K562 (cell line): ENCODE results near the gene RRBP1. TPM values are rescaled to one million over a fixed set of nuclear protein-coding genes. Genes with fewer than 3 reads are reported as not detected.
A peak's percentile ranks its signal among the peaks of the same experiment; 100 is the strongest.

Experiments
- ATAC-seq: fragments of 200-7000 bp; cut with Tn5 transposase; 3 replicates; pipeline ENCODE4 v1.9.1; 2020; ENCODE audit warnings: moderate library complexity
- BruUV-seq: library from RNA; stranded (reverse); fragments of 400-500 nt; replicated peaks from 2 replicates; lab custom pipeline; 2021; lab: Mats Ljungman, UMichigan
- CTCF ChIA-PET: fragments of 300-600 bp; formaldehyde crosslinking; extraction: SDS; loops from one replicate; lab custom pipeline; 2021; ENCODE audit warnings: low intra/inter-chr PET ratio; lab: Yijun Ruan, JAX
- POLR2A ChIA-PET: fragments of 300-600, 350-650 bp; sonication (Branson Sonifier 250); formaldehyde crosslinking; extraction: SDS; loops from one replicate; lab custom pipeline; 2021; ENCODE audit warnings: antibody characterized with exemption, inconsistent platforms; lab: Yijun Ruan, JAX
- DNase-seq, 4 experiments: peaks; one replicate each; pipeline versions ENCODE4 v3.0.0 to v3.0.0-alpha.2; 2011 to 2018; ENCODE audit warnings: low spot score in 3 of 4, mixed read lengths in 3 of 4; ENCODE audit errors: extremely low read depth in 1 of 4
- FAIRE-seq: peaks from 2 replicates; lab custom pipeline; 2011; peaks lifted over from hg19 to GRCh38; lab: Jason Lieb, UNC
- H2AFZ ChIP-seq: 2 replicates; pipeline ENCODE4 v1.6.0; 2011; ENCODE audit warnings: low read depth, low read length, control low read depth, inconsistent platforms
- H3K27ac ChIP-seq: fragments of 200-600 bp; 3 replicates; pipeline ENCODE4 v1.8.0; 2011; ENCODE audit warnings: low read depth, mild to moderate bottlenecking, control low read depth, inconsistent platforms, low read length, moderate library complexity, mixed read lengths; ENCODE audit errors: extremely low read depth
- H3K27me3 ChIP-seq, 2 experiments: fragments of 300-600 bp in 1 of 2; 2 replicates in 1 of 2; 3 replicates in 1 of 2; pipeline versions ENCODE4 v1.6.0 to v1.8.0; 2011; ENCODE audit warnings: inconsistent platforms in 2 of 2, low read length in 2 of 2, mild to moderate bottlenecking in 1 of 2, mixed read lengths in 1 of 2, moderate library complexity in 1 of 2; ENCODE audit not compliant: control insufficient read depth in 2 of 2, insufficient read depth in 2 of 2
- H3K36me3 ChIP-seq: fragments of 300-600 bp; 3 replicates; pipeline ENCODE4 v1.8.0; 2011; ENCODE audit warnings: mild to moderate bottlenecking, low read length, inconsistent platforms; ENCODE audit not compliant: control insufficient read depth, insufficient read depth
- H3K4me1 ChIP-seq, 2 experiments: fragments of 200-600 bp in 1 of 2; replicated peaks in 1 of 2; 2 replicates in 1 of 2; 3 replicates in 1 of 2; pipeline versions ENCODE4 v1.5.1 to v1.8.0; 2011; ENCODE audit warnings: inconsistent platforms in 2 of 2, low read length in 2 of 2, mild to moderate bottlenecking in 1 of 2, mixed read lengths in 1 of 2, moderate library complexity in 1 of 2; ENCODE audit not compliant: control insufficient read depth in 2 of 2, insufficient read depth in 2 of 2
- H3K4me2 ChIP-seq: 2 replicates; pipeline ENCODE4 v1.6.1; 2011; ENCODE audit warnings: low read length, control low read depth, inconsistent platforms, mixed read lengths; ENCODE audit not compliant: insufficient read depth
- H3K4me3 ChIP-seq: fragments of 200-600 bp; sonication (generic), shearing (Covaris generic); 2 replicates; pipeline ENCODE4 v1.5.1; 2016; ENCODE audit warnings: control low read depth, inconsistent platforms
- H3K79me2 ChIP-seq: fragments of 200-600 bp; 3 replicates; pipeline ENCODE4 v1.8.0; 2011; ENCODE audit warnings: low read length, inconsistent platforms; ENCODE audit not compliant: control insufficient read depth, insufficient read depth
- H3K9ac ChIP-seq, 2 experiments: 2 replicates each; pipeline versions ENCODE4 v1.6.0 to v1.6.1; 2011; ENCODE audit warnings: low read depth in 2 of 2, low read length in 2 of 2, control low read depth in 1 of 2, inconsistent platforms in 1 of 2, mild to moderate bottlenecking in 1 of 2, mixed read lengths in 1 of 2; ENCODE audit not compliant: insufficient read depth in 1 of 2
- H3K9me1 ChIP-seq: one replicate; pipeline ENCODE4 v1.6.0; 2011; ENCODE audit warnings: inconsistent platforms, mild to moderate bottlenecking, low read length, moderate library complexity; ENCODE audit not compliant: control insufficient read depth, insufficient read depth
- H3K9me3 ChIP-seq: replicated peaks from 2 replicates; pipeline ENCODE4 v1.5.1; 2011; ENCODE audit warnings: low read depth, low read length, inconsistent platforms; ENCODE audit not compliant: control insufficient read depth, insufficient read depth
- H4K20me1 ChIP-seq: replicated peaks from 2 replicates; pipeline ENCODE4 v1.6.1; 2011; ENCODE audit warnings: low read length, inconsistent platforms, mixed read lengths; ENCODE audit not compliant: control insufficient read depth, insufficient read depth
- CTBP1 ChIP-seq: fragments of 450-650 bp; IDR thresholded peaks from 2 replicates; pipeline ENCODE4 v1.6.1; 2016; ENCODE audit warnings: borderline replicate concordance
- DNMT1 ChIP-seq: fragments of 450-650 bp; IDR thresholded peaks from 2 replicates; pipeline ENCODE4 v1.6.1; 2016; ENCODE audit warnings: antibody characterized with exemption, mild to moderate bottlenecking
- EP300 ChIP-seq: IDR thresholded peaks from 2 replicates; pipeline ENCODE4 v1.6.1; 2012; ENCODE audit warnings: low read length, improper control_type of control experiment
- HDAC8 ChIP-seq: fragments of 450-650 bp; IDR thresholded peaks from 2 replicates; pipeline ENCODE4 v1.6.1; 2016; ENCODE audit warnings: mild to moderate bottlenecking, missing genetic modification characterization, moderate library complexity, missing compliant biosample characterization
- KLF1 ChIP-seq: fragments of 450-650 bp; IDR thresholded peaks from 2 replicates; pipeline ENCODE4 v1.6.1; 2016; ENCODE audit warnings: missing genetic modification characterization, missing compliant biosample characterization
- LEF1 ChIP-seq: fragments of 450-650 bp; IDR thresholded peaks from 2 replicates; pipeline ENCODE4 v1.6.1; 2016; ENCODE audit warnings: mild to moderate bottlenecking
- POLR2G ChIP-seq: fragments of 200-400 bp; formaldehyde crosslinking; IDR thresholded peaks from 2 replicates; pipeline ENCODE4 v1.6.1; 2017; ENCODE audit warnings: low read depth, mild to moderate bottlenecking, antibody characterized with exemption, low read length, moderate library complexity
- ZNF696 ChIP-seq: fragments of 250-450 bp; sonication (Bioruptor Pico); conservative IDR thresholded peaks from 2 replicates; pipeline ENCODE4 v1.4.0; 2020; ENCODE audit warnings: mild to moderate bottlenecking, moderate library complexity
- WGBS: fragments of 100-300 bp; shearing (Covaris generic); methylation state at CpG from one replicate; pipeline ENCODE4 v1.1.6; 2016; ENCODE audit warnings: low coverage, mixed read lengths; ENCODE audit not compliant: insufficient coverage; ENCODE audit errors: missing lambda C conversion rate; 5-methylcytosine and 5-hydroxymethylcytosine counted together
- in situ Hi-C: fragments of 300-500 bp; cut with MboI; formaldehyde crosslinking; loops from 4 replicates; pipeline ENCODE4 v1.15.0; 2018; ENCODE audit warnings: inconsistent platforms, mixed read lengths
- intact Hi-C: fragments of 100-400 bp; cut with micrococcal nuclease; formaldehyde crosslinking; loops from 2 replicates; pipeline ENCODE4 v1.14.2; 2022
- polyA plus RNA-seq, 8 experiments: library from polyadenylated mRNA; depleted of rRNA in 4 of 8; stranded (reverse) in 5 of 8; unstranded in 3 of 8; fragments of >200 nt; fragmentation: Nextera tagmentation in 2 of 8; fragmentation: Illumina TruSeq in 1 of 8; extraction: Ambion mirVana in 2 of 8; extraction: Trizol in 1 of 8; gene quantifications; 2 replicates each; pipeline versions ENCODE4 v1.2.1 to v1.2.3, GENCODE V29; 2011 to 2014; ENCODE audit warnings: inconsistent platforms in 1 of 8, missing spikeins in 1 of 8
- total RNA-seq, 7 experiments: library from RNA; depleted of rRNA in 6 of 7; stranded (reverse); fragments of >200 nt in 6 of 7; fragmentation: Illumina TruSeq in 2 of 7; extraction: Trizol in 2 of 7; gene quantifications; 2 replicates each; pipeline versions ENCODE4 v1.2.1 to v1.2.3, GENCODE V29; 2011 to 2021; ENCODE audit warnings: low replicate concordance in 1 of 7
- TF ChIP-seq, protein P1 (sequence below), 3 experiments: IDR thresholded peaks in 2 of 3; conservative IDR thresholded peaks in 1 of 3; 2 replicates each; pipeline ENCODE4 v1.5.1; 2011 to 2012; ENCODE audit warnings: low read length in 3 of 3, mild to moderate bottlenecking in 3 of 3, control low read depth in 2 of 3, improper control_type of control experiment in 1 of 3, inconsistent platforms in 1 of 3, low read depth in 1 of 3, mixed read lengths in 1 of 3, moderate library complexity in 1 of 3; ENCODE audit not compliant: insufficient read depth in 2 of 3

The RRBP1 gene
- total and polyA plus RNA-seq, 9 of the 15 experiments (the other 6 are each of a cell fraction or from before 2014, with no cell fraction given): 0.84 to 32.0 (median 17.6) TPM

- TF ChIP-seq ZNF696 (CRISPR knock-in tag) (no peak), DNMT1 (no peak), CTBP1 (no peak), KLF1 (tag) (no peak), HDAC8 (tag) (no peak), LEF1 (no peak)
These were observed 69.6 kb downstream of the RRBP1 start (continued) for GRCh38 chr20:17612287-17612991.

GRCh38 chr20:17611540-17612286 lies 70.3 kb downstream of the RRBP1 start:
- H3K4me2 ChIP-seq: no peak overlapping the region
- no peaks in the 10 kb centered on the region; the same call in 1 of the 2 replicates for H4K20me1 ChIP-seq
- peaks cover 0 to 24% of the 10 kb centered on the region in 2 experiments; a peak in 2 of 5 replicates for H3K4me1 ChIP-seq
- intact Hi-C loops: no loop called here
- WGBS: 74% methylated on average over 12 of the region's 26 CpGs
- no peaks in the 10 kb centered on the region for H3K9me3 ChIP-seq
- no peaks in the 10 kb centered on the region for H3K9me1 ChIP-seq
- DNase-seq (peak in 1 of 4 experiments; percentile 22), ATAC-seq (no peak; the same call in 2 of the 3 replicates), FAIRE-seq (no peak)
- ChIA-PET CTCF (no interaction called here), POLR2A (no interaction called here)
- no peak overlapping the region for H2AFZ ChIP-seq
- H3K27ac ChIP-seq: no peak overlapping the region
- in situ Hi-C loops: loop anchor here (5.0 kb wide), 1 partner anchor 69 kb away; no protein-coding TSS in a partner anchor
- H3K79me2 ChIP-seq: no peaks in the 10 kb centered on the region
- no peak overlapping the region for H3K9ac ChIP-seq
- H3K4me3 ChIP-seq: no peak overlapping the region
- H3K36me3 ChIP-seq: peaks cover 19% of the 10 kb centered on the region; the same call in 1 of the 3 replicates
- no TSS peak for BruUV-seq
- H3K27me3 ChIP-seq: no peaks in the 10 kb centered on the region
- TF ChIP-seq EP300 (no peak), POLR2G (peak; percentile 55)
- TF ChIP-seq, protein P1, sequence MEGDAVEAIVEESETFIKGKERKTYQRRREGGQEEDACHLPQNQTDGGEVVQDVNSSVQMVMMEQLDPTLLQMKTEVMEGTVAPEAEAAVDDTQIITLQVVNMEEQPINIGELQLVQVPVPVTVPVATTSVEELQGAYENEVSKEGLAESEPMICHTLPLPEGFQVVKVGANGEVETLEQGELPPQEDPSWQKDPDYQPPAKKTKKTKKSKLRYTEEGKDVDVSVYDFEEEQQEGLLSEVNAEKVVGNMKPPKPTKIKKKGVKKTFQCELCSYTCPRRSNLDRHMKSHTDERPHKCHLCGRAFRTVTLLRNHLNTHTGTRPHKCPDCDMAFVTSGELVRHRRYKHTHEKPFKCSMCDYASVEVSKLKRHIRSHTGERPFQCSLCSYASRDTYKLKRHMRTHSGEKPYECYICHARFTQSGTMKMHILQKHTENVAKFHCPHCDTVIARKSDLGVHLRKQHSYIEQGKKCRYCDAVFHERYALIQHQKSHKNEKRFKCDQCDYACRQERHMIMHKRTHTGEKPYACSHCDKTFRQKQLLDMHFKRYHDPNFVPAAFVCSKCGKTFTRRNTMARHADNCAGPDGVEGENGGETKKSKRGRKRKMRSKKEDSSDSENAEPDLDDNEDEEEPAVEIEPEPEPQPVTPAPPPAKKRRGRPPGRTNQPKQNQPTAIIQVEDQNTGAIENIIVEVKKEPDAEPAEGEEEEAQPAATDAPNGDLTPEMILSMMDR (IDR thresholded peaks at IDR 0.05 in 2 of 3, conservative IDR thresholded peaks at IDR 0.05 in 1 of 3; ENCODE audit: insufficient read depth in 2 of 3, low read depth in 1 of 3, low read length in 3 of 3): peak; percentile 26 to 62 (median 38); a peak in 3 of 6 replicates
